Activated B cell treated with CpG ODN at 0.5 μM for 24 hours (primary cell): ENCODE data around the gene ACTC1. TPM values are rescaled to one million over a fixed set of nuclear protein-coding genes. Genes with fewer than 3 reads are reported as not detected.

Experiments used
- ATAC-seq: fragments of 200-7000 bp; cut with Tn5 transposase; one replicate; pipeline ENCODE4 v1.10.0; 2021; ENCODE audit warnings: low read depth, mild to moderate bottlenecking, moderate library complexity
- CTCF ChIA-PET: fragments of 350-600 bp; sonication (Branson Sonifier 250); formaldehyde crosslinking; loops from one replicate; lab custom pipeline; 2021; ENCODE audit warnings: antibody characterized with exemption; lab: Charles Lee
- POLR2A ChIA-PET: fragments of 350-600 bp; sonication (Branson Sonifier 250); formaldehyde crosslinking; loops from one replicate; lab custom pipeline; 2021; ENCODE audit warnings: antibody characterized with exemption; lab: Charles Lee
- DNase-seq: peaks from one replicate; pipeline ENCODE4 v3.0.0; 2022
- H3K27ac Mint-ChIP-seq: one replicate; pipeline ENCODE4 v1.8.0; 2020; ENCODE audit warnings: mixed read lengths
- H3K27me3 Mint-ChIP-seq: one replicate; pipeline ENCODE4 v1.8.0; 2021; ENCODE audit warnings: mixed read lengths
- H3K36me3 Mint-ChIP-seq: one replicate; pipeline ENCODE4 v1.8.0; 2021; ENCODE audit warnings: low read depth, mixed read lengths
- H3K4me1 Mint-ChIP-seq: one replicate; pipeline ENCODE4 v1.8.0; 2021; ENCODE audit warnings: mixed read lengths
- H3K4me3 Mint-ChIP-seq: one replicate; pipeline ENCODE4 v1.8.0; 2020; ENCODE audit warnings: mild to moderate bottlenecking, mixed read lengths
- H3K9me3 Mint-ChIP-seq: one replicate; pipeline ENCODE4 v1.8.0; 2020; ENCODE audit warnings: mixed read lengths
- intact Hi-C: fragments of 100-400 bp; cut with micrococcal nuclease; formaldehyde crosslinking; loops from one replicate; pipeline ENCODE4 v1.15.1; 2024
- total RNA-seq: library from RNA; stranded (reverse); gene quantifications from 2 replicates; pipeline ENCODE4 v1.2.3, GENCODE V29; 2022
- TF ChIP-seq, protein P1 (sequence below): fragments of 200-600 bp; IDR thresholded peaks from one replicate; pipeline ENCODE4 v1.8.0; 2022; ENCODE audit warnings: antibody characterized with exemption, mild to moderate bottlenecking

ACTC1 gene
- total RNA-seq, 1 donor from 2014 or later: not detected

DNA sequence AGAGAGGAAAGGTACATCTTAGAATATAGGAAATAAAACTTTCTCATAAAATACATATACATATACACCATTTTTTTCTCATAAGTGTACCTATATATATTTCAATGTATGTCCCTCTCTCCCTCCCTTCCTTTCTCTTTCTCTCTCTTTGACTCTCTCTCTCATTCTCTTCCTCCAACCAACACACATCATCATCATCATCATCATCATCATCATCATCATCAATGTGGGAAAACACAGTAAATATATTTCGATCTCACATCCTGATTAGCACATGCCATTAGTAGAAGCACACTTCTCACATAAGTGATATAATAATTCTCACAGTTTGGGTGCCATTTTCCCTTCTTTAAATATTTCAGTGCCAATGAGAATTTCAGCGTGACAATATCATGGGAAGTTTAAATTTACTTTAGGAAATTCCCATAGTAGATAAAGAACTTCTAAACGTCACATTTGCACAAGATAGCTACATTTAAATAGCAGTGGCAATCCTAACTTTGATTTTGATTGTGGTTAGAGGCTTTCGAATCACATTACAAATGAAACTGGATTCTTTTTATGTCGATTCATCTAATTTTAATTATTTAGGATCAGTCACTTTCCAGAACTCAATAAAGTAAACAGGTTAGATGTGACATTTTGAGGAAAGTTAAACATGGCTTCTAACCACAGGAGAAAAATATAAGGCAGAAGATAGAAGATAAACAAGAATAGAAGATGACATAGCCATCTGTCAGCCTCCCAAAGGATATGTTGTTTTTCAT is 33.0 kb upstream of the ACTC1 start:
- DNase-seq (no peak), ATAC-seq (no peak)
- Mint-ChIP-seq H3K36me3 (no peaks in the 10 kb centered on the region), H3K9me3 (no peaks in the 10 kb centered on the region), H3K27ac (no peak overlapping the region), H3K4me1 (no peaks in the 10 kb centered on the region), H3K4me3 (no peak overlapping the region), H3K27me3 (peaks cover 4% of the 10 kb centered on the region)
- ChIA-PET POLR2A (no interaction called here), CTCF (no interaction called here)
- intact Hi-C loops: no loop called here
- TF ChIP-seq, protein P1, sequence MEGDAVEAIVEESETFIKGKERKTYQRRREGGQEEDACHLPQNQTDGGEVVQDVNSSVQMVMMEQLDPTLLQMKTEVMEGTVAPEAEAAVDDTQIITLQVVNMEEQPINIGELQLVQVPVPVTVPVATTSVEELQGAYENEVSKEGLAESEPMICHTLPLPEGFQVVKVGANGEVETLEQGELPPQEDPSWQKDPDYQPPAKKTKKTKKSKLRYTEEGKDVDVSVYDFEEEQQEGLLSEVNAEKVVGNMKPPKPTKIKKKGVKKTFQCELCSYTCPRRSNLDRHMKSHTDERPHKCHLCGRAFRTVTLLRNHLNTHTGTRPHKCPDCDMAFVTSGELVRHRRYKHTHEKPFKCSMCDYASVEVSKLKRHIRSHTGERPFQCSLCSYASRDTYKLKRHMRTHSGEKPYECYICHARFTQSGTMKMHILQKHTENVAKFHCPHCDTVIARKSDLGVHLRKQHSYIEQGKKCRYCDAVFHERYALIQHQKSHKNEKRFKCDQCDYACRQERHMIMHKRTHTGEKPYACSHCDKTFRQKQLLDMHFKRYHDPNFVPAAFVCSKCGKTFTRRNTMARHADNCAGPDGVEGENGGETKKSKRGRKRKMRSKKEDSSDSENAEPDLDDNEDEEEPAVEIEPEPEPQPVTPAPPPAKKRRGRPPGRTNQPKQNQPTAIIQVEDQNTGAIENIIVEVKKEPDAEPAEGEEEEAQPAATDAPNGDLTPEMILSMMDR: no peak

DNA sequence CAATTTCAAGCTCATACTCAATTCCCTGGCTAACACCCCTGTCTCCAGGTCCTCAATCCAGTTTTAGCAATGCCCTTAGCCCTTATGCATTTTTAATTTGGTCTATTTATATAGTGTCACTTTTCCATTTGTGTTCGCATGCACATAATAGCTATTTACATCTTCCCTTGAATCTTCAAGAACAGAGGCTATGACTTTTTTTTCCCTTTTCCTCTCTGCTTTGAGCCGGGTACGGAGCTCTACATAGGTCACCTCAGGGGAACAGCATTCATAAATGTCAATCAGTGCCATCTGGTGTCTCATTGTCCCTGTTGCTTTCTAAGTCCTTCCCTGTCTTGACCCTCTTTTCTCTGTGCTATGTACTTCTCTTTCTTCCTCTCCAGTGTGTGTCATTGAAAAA is 26.5 kb upstream of the ACTC1 start:
- TF ChIP-seq, protein P1: no peak
- CTCF ChIA-PET: no interaction called here
- POLR2A ChIA-PET: no interaction called here
- ATAC-seq (no peak), DNase-seq (no peak)
- Mint-ChIP-seq H3K27ac (no peak overlapping the region), H3K36me3 (no peaks in the 10 kb centered on the region), H3K4me1 (no peaks in the 10 kb centered on the region), H3K27me3 (peaks cover 26% of the 10 kb centered on the region), H3K9me3 (no peaks in the 10 kb centered on the region), H3K4me3 (no peak overlapping the region)
- intact Hi-C loops: no loop called here

DNA sequence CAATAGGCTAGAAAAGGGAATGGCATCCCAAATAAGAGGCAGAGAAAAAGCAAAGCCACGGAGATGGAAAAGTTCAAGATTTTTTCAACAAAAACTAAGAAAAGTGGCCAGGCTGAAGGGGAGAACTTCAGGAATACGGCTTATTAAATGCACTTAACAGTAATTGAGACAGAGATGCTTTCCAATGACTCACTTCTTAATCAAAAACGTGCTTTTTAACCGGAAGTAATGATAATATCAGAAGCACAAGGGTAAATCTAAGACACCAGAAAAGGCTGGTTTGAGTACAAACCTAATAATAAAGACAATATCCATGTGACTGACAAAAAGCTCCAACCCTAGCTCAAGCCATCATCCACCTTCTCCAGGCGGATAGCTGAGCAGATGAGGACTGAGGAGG is 24.8 kb upstream of the ACTC1 start:
- intact Hi-C loops: no loop called here
- Mint-ChIP-seq H3K4me1 (no peaks in the 10 kb centered on the region), H3K27me3 (peaks cover 26% of the 10 kb centered on the region)

DNA sequence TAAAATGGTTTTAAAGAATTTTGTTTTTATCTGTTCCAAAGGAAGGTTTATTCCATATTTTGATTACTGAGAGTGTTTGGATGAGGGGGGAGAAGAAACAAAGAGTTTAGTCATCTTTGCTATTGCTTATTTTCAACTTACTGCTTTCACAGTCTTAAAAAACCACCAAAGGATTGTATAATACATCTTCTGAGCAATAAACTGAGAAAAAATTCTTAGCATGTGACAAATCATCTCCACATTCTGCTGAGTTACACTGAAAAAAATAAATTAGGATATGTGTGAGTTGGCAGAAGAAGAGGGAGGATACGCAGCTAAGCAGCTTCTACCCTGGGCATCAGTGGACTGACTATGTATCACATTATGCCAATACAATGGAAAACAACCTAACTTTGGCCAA is 23.2 kb upstream of the ACTC1 start:
- ChIA-PET CTCF (no interaction called here), POLR2A (no interaction called here)
- TF ChIP-seq, protein P1: no peak
- H3K36me3 Mint-ChIP-seq: no peaks in the 10 kb centered on the region
- no peaks in the 10 kb centered on the region for H3K9me3 Mint-ChIP-seq
- H3K4me1 Mint-ChIP-seq: no peaks in the 10 kb centered on the region
- no peak for DNase-seq
- ATAC-seq: no peak
- no peak overlapping the region for H3K27ac Mint-ChIP-seq
- intact Hi-C loops: no loop called here
- H3K27me3 Mint-ChIP-seq: peaks cover 24% of the 10 kb centered on the region
- no peak overlapping the region for H3K4me3 Mint-ChIP-seq

More for the DNA sequence above, 24.8 kb upstream of the ACTC1 start:
- TF ChIP-seq, protein P1: no peak
- no peaks in the 10 kb centered on the region for H3K9me3 Mint-ChIP-seq
- H3K4me3 Mint-ChIP-seq: no peak overlapping the region
- POLR2A ChIA-PET: no interaction called here
- CTCF ChIA-PET: no interaction called here
- ATAC-seq: no peak
- H3K27ac Mint-ChIP-seq: no peak overlapping the region
- no peaks in the 10 kb centered on the region for H3K36me3 Mint-ChIP-seq
- no peak for DNase-seq

DNA sequence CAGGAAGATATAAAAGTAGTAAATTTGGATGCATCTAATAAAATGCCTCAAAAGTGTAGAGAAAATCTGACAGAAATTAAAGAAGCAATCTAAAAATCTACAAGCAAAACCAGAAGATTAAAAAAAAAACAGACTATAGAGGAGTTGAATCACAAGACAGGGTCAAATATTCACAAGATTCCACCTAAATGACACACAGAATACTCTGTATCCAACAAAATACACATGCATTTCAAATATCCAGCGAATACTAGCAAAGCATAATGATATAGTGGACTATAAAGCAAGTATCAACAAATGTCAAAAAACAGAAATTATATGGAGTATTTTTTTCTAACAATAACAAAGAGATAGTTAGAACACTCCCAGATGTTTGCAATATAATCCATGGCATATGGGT is 20.5 kb upstream of the ACTC1 start:
- Mint-ChIP-seq H3K4me1 (no peaks in the 10 kb centered on the region), H3K4me3 (no peak overlapping the region), H3K27ac (no peak overlapping the region), H3K36me3 (no peaks in the 10 kb centered on the region), H3K9me3 (no peaks in the 10 kb centered on the region), H3K27me3 (peaks cover 24% of the 10 kb centered on the region)
- ATAC-seq: no peak
- intact Hi-C loops: no loop called here
- CTCF ChIA-PET: no interaction called here
- TF ChIP-seq, protein P1: no peak
- no peak for DNase-seq
- POLR2A ChIA-PET: no interaction called here
